Endothelial cell of umbilical vein (primary cell): ENCODE results near the gene XXYLT1. TPM values are rescaled to one million over a fixed set of nuclear protein-coding genes. Genes with fewer than 3 reads are reported as not detected.

Experiments
- BruUV-seq: library from RNA; stranded (reverse); fragments of 400-500 nt; replicated peaks from 2 replicates; lab custom pipeline; 2021; lab: Mats Ljungman, UMichigan
- CTCF ChIA-PET: fragments of 300-600, 350-600 bp; sonication (Branson Sonifier 250); formaldehyde crosslinking; loops from one replicate; lab custom pipeline; 2021; ENCODE audit warnings: antibody characterized with exemption, inconsistent platforms; lab: Charles Lee
- POLR2A ChIA-PET: fragments of 300-600, 350-600 bp; sonication (Branson Sonifier 250); formaldehyde crosslinking; loops from one replicate; lab custom pipeline; 2021; ENCODE audit warnings: antibody characterized with exemption, inconsistent platforms; lab: Charles Lee
- DNase-seq: peaks from one replicate; pipeline ENCODE4 v3.0.0-alpha.2; 2011; ENCODE audit warnings: low read depth, low spot score
- FAIRE-seq: peaks from 2 replicates; lab custom pipeline; 2011; peaks lifted over from hg19 to GRCh38; lab: Jason Lieb, UNC
- H2AFZ ChIP-seq: 2 replicates; pipeline ENCODE4 v1.6.0; 2012; ENCODE audit warnings: low read depth, low read length, control low read depth, inconsistent platforms
- H3K27ac ChIP-seq: 2 replicates; pipeline ENCODE4 v1.5.1; 2011; ENCODE audit warnings: low read depth, mild to moderate bottlenecking, control low read depth, low read length, moderate library complexity; ENCODE audit not compliant: insufficient read depth
- H3K27me3 ChIP-seq, 2 experiments: 2 replicates each; pipeline versions ENCODE4 v1.6.0 to v1.6.1; 2011; ENCODE audit warnings: low read length in 2 of 2, mixed read lengths in 1 of 2; ENCODE audit not compliant: control insufficient read depth in 2 of 2, insufficient read depth in 2 of 2
- H3K36me3 ChIP-seq, 2 experiments: 2 replicates in 1 of 2; 3 replicates in 1 of 2; pipeline ENCODE4 v1.5.1; 2011; ENCODE audit warnings: low read length in 2 of 2, mild to moderate bottlenecking in 1 of 2, moderate library complexity in 1 of 2; ENCODE audit not compliant: control insufficient read depth in 2 of 2, insufficient read depth in 2 of 2; ENCODE audit errors: extremely low read depth in 1 of 2
- H3K4me1 ChIP-seq: 3 replicates; pipeline ENCODE4 v1.5.1; 2011; ENCODE audit warnings: mild to moderate bottlenecking, low read length; ENCODE audit not compliant: control insufficient read depth, insufficient read depth; ENCODE audit errors: extremely low read depth
- H3K4me2 ChIP-seq: 2 replicates; pipeline ENCODE4 v1.6.1; 2011; ENCODE audit warnings: low read length, control low read depth, mixed read lengths; ENCODE audit not compliant: insufficient read depth
- H3K4me3 ChIP-seq, 3 experiments: fragments of 200-600 bp in 1 of 3; sonication (generic), shearing (Covaris generic) in 1 of 3; replicated peaks in 1 of 3; 2 replicates each; pipeline ENCODE4 v1.5.1; 2011 to 2016; ENCODE audit warnings: control low read depth in 3 of 3, low read length in 3 of 3, mild to moderate bottlenecking in 2 of 3, inconsistent platforms in 1 of 3, low read depth in 1 of 3, moderate library complexity in 1 of 3; ENCODE audit not compliant: insufficient read depth in 1 of 3
- H3K79me2 ChIP-seq: 2 replicates; pipeline ENCODE4 v1.6.0; 2012; ENCODE audit warnings: low read length, inconsistent platforms; ENCODE audit not compliant: control insufficient read depth, insufficient read depth
- H3K9ac ChIP-seq: replicated peaks from 2 replicates; pipeline ENCODE3; 2011; ENCODE audit warnings: low read length, control low read depth; ENCODE audit not compliant: insufficient read depth; ENCODE audit errors: extremely low read depth
- H3K9me1 ChIP-seq: replicated peaks from 3 replicates; pipeline ENCODE4 v1.6.0; 2011; ENCODE audit warnings: mild to moderate bottlenecking, low read length; ENCODE audit not compliant: control insufficient read depth, insufficient read depth; ENCODE audit errors: extremely low read depth
- H3K9me3 ChIP-seq: replicated peaks from 2 replicates; pipeline ENCODE4 v1.5.1; 2012; ENCODE audit warnings: low read length, inconsistent platforms; ENCODE audit not compliant: control insufficient read depth, insufficient read depth
- H4K20me1 ChIP-seq: replicated peaks from 2 replicates; pipeline ENCODE3; 2011; ENCODE audit warnings: mild to moderate bottlenecking, low read length; ENCODE audit not compliant: control insufficient read depth, insufficient read depth; ENCODE audit errors: extremely low read depth
- CTCF ChIP-seq, 2 donors: IDR thresholded peaks; 1 replicate in 1 of 2; 2 replicates in 1 of 2; pipeline ENCODE4 v1.5.1; 2011; ENCODE audit warnings: low read length in 2 of 2, mild to moderate bottlenecking in 2 of 2, moderate library complexity in 2 of 2, control low read depth in 1 of 2, inconsistent platforms in 1 of 2, low read depth in 1 of 2; ENCODE audit not compliant: insufficient read depth in 1 of 2; ENCODE audit errors: extremely low read depth in 1 of 2
- EZH2 ChIP-seq: IDR thresholded peaks from 2 replicates; pipeline ENCODE4 v1.6.1; 2012; ENCODE audit warnings: borderline replicate concordance, low read depth, mild to moderate bottlenecking, moderate library complexity, low read length, inconsistent platforms; ENCODE audit not compliant: severe bottlenecking
- FOS ChIP-seq: IDR thresholded peaks from 2 replicates; pipeline ENCODE4 v1.6.1; 2011; ENCODE audit warnings: mild to moderate bottlenecking, low read length, moderate library complexity, borderline replicate concordance; ENCODE audit not compliant: insufficient read depth
- GATA2 ChIP-seq: IDR thresholded peaks from 2 replicates; pipeline ENCODE4 v1.7.0; 2011; ENCODE audit warnings: low read depth, mild to moderate bottlenecking, moderate library complexity, mixed read lengths, low read length; ENCODE audit not compliant: insufficient read length, insufficient read depth
- JUN ChIP-seq: IDR thresholded peaks from 2 replicates; pipeline ENCODE4 v1.6.1; 2011; ENCODE audit warnings: borderline replicate concordance, low read depth; ENCODE audit not compliant: insufficient read length, insufficient read depth
- MAX ChIP-seq: IDR thresholded peaks from 2 replicates; pipeline ENCODE4 v1.6.1; 2011; ENCODE audit not compliant: insufficient read depth, insufficient read length
- MYC ChIP-seq: IDR thresholded peaks from one replicate; pipeline ENCODE4 v1.6.1; 2011; ENCODE audit warnings: mild to moderate bottlenecking, low read depth, low read length
- POLR2A ChIP-seq: IDR thresholded peaks from 2 replicates; pipeline ENCODE4 v1.6.1; 2012; ENCODE audit warnings: low read depth, mild to moderate bottlenecking, control low read depth, low read length
- POLR2AphosphoS5 ChIP-seq: IDR thresholded peaks from 2 replicates; pipeline ENCODE4 v1.6.1; 2012; ENCODE audit warnings: low read depth, mild to moderate bottlenecking, control low read depth, low read length, moderate library complexity; ENCODE audit not compliant: insufficient read depth
- dilution Hi-C: fragments of 300-500 bp; cut with MboI; formaldehyde crosslinking; loops from one replicate; pipeline ENCODE4 v1.15.0; 2019; ENCODE audit warnings: low sequenced_read_pairs; ENCODE audit not compliant: extremely low pct_ligation_motif_present
- intact Hi-C: fragments of 100-400 bp; cut with micrococcal nuclease; formaldehyde crosslinking; loops from one replicate; pipeline ENCODE4 v1.10.0; 2022
- polyA plus RNA-seq, 4 experiments: library from polyadenylated mRNA; depleted of rRNA in 3 of 4; stranded (reverse) in 3 of 4; unstranded in 1 of 4; fragments of >200 nt; gene quantifications; 2 replicates each; pipeline versions ENCODE4 v1.2.1 to v1.2.3, GENCODE V29; 2011 to 2012; ENCODE audit warnings: missing spikeins in 1 of 4
- total RNA-seq: library from RNA; stranded (reverse); gene quantifications from 2 replicates; pipeline ENCODE4 v1.2.3, GENCODE V29; 2021

XXYLT1 gene
- total and polyA plus RNA-seq, 2 donors (not counting 3 experiments of a cell fraction or from before 2014, with no cell fraction given): 54.4 to 78.1 TPM

DNA sequence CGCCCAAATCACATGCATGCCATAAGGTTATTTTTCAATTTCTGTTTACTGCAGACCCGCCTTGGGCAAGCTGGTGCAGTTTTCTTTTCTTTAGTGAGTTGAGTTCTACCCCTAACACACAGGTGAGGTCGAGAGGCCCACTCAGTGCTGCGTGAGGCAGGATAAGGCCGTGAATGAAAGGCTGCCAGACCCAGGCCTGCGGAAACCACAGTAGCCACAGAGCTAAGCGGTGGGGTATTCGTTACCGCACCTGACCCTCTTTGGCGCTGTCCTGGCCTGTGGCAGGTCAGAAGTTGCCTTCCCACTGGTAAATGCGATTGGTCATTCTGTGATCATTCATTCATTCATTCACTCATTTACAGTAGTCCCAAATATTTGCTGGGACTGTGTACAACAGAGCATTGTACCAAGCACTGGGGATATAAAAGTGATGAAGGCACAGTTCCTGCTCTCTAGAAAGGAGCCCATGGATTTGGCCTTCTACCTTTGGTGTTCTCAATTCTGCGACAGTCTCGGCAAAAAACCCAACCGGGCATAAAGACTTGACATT is 144.8 kb downstream of the XXYLT1 start:
- Histone ChIP-seq H3K79me2 (no peaks in the 10 kb centered on the region), H3K9me3 (no peaks in the 10 kb centered on the region), H3K4me2 (no peak overlapping the region), H3K9ac (no peak overlapping the region), H3K27ac (no peak overlapping the region), H3K4me1 (peaks cover 33% of the 10 kb centered on the region), H2AFZ (no peak overlapping the region), H4K20me1 (no peaks in the 10 kb centered on the region), H3K27me3 (no peaks in the 10 kb centered on the region), H3K36me3 (no peaks in the 10 kb centered on the region), H3K9me1 (no peaks in the 10 kb centered on the region), H3K4me3 (no peak overlapping the region)
- dilution Hi-C loops (no loop called here), intact Hi-C loops (no loop called here)
- ChIA-PET CTCF (no interaction called here), POLR2A (no interaction called here)
- no TSS peak for BruUV-seq
- no peak for FAIRE-seq
- no peak for DNase-seq
- no peak for TF ChIP-seq JUN
- TF ChIP-seq MYC: no peak
- no peak for TF ChIP-seq POLR2AphosphoS5
- no peak for TF ChIP-seq MAX
- no peak for TF ChIP-seq POLR2A
- no peak for TF ChIP-seq GATA2

DNA sequence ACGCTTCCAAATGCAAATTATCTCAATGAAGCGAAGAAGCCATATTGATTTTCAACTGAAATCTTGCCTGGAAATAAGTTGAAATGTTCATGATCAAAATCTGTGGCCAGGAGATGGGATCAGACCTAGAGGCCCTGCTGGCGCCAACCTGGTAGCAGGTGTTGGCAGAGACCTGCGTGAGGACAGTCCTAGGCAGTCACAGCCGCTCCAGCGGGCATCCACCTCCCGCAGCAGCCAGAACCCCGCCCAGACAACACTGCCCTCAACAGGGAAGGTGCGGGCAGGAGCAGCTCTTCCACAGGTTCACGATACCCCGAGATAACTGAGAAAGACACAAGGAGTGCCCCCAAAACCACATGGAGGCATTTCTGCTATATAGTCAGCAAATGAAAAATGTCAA is 145.3 kb downstream of the XXYLT1 start:
- no peak overlapping the region for H3K4me3 ChIP-seq
- CTCF ChIA-PET: no interaction called here
- H3K9me1 ChIP-seq: no peaks in the 10 kb centered on the region
- no peaks in the 10 kb centered on the region for H3K79me2 ChIP-seq
- no peaks in the 10 kb centered on the region for H3K36me3 ChIP-seq
- BruUV-seq: no TSS peak
- no peak overlapping the region for H2AFZ ChIP-seq
- POLR2A ChIA-PET: no interaction called here
- H4K20me1 ChIP-seq: no peaks in the 10 kb centered on the region
- intact Hi-C loops (no loop called here), dilution Hi-C loops (no loop called here)
- no peak for FAIRE-seq
- H3K9me3 ChIP-seq: no peaks in the 10 kb centered on the region
- no peak overlapping the region for H3K9ac ChIP-seq
- H3K27ac ChIP-seq: no peak overlapping the region
- peaks cover 38% of the 10 kb centered on the region for H3K4me1 ChIP-seq
- no peak for DNase-seq
- H3K4me2 ChIP-seq: no peak overlapping the region
- H3K27me3 ChIP-seq: no peaks in the 10 kb centered on the region
- TF ChIP-seq MAX (no peak), GATA2 (no peak), EZH2 (no peak), JUN (no peak), POLR2AphosphoS5 (no peak), CTCF (IDR thresholded peaks at IDR 0.05; ENCODE audit: extremely low read depth in 1 of 2, insufficient read depth in 1 of 2, low read depth in 1 of 2, low read length in 2 of 2) (no peak), POLR2A (no peak), FOS (no peak), MYC (no peak)
